NCI-H2227 (cell line): ENCODE measurements around the gene MYBPHL.

Source experiments
- DNase-seq: peaks from one replicate; lab custom pipeline; 2025; ENCODE audit not compliant: unreplicated experiment; lab: John Stamatoyannopoulos, UW

Gene MYBPHL, protein sequence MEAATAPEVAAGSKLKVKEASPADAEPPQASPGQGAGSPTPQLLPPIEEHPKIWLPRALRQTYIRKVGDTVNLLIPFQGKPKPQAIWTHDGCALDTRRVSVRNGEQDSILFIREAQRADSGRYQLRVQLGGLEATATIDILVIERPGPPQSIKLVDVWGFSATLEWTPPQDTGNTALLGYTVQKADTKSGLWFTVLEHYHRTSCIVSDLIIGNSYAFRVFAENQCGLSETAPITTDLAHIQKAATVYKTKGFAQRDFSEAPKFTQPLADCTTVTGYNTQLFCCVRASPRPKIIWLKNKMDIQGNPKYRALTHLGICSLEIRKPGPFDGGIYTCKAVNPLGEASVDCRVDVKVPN

GRCh38 chr1:109306832-109307273 is at the start of gene MYBPHL:
Gene MYBPHL, minus strand, starts transcription at chr1:109307011. Its CDS starts 20 bp downstream, at chr1:109306991.
- DNase-seq = peak; percentile 66

GRCh38 chr1:109356505-109356904 is 49.7 kb upstream of the MYBPHL start:
- DNase-seq = no peak

GRCh38 chr1:109354929-109355328 is 48.1 kb upstream of the MYBPHL start:
- DNase-seq = no peak

- DNase-seq = no peak
These were observed 44.6 kb upstream of the MYBPHL start for GRCh38 chr1:109351457-109351856.

DNA sequence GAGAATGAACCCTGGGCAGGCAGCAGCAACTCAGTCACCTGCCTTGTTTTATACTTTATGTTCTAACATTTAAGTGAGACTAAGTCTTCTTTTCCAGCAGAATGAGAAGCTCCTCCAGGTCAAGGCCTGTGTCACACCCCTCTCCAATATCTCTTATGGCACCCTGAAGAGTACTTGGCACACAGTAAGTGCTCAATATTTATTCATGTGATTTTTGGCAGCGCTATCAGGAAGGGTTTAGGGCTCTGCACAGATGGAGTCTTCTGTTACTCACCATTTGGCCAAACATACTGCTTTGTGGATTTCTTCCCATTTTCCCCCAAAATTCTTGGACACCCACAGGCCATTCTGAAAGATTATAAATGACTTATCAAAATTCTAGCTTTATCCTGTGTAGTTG is 43.8 kb upstream of the MYBPHL start:
- DNase-seq = no peak

GRCh38 chr1:109350182-109350581 is 43.4 kb upstream of the MYBPHL start:
- no peak for DNase-seq

GRCh38 chr1:109347511-109347910 is 40.7 kb upstream of the MYBPHL start:
- no peak for DNase-seq

GRCh38 chr1:109341944-109342930 is 35.4 kb upstream of the MYBPHL start:
- DNase-seq = no peak

DNA sequence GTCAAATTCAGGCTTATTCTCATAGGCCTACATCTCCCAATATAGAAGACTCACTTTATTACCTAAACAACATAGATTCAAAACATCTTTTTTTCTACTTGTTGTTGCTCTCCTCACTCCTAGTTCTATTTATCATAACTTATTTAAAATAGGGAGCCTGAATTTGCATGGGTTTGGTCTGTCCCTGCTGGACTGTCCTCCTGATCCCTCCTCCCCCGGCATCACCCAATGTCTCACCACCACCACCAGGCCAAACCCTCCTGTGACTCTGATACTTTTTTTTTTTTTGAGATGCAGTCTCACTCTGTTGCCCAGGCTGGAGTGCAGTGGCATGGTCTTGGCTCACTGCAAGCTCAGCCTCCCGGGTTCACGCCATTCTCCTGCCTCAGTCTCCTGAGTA is 31.8 kb upstream of the MYBPHL start:
- no peak for DNase-seq

- no peak for DNase-seq
These were observed 31.3 kb upstream of the MYBPHL start for GRCh38 chr1:109338091-109338490.

DNA sequence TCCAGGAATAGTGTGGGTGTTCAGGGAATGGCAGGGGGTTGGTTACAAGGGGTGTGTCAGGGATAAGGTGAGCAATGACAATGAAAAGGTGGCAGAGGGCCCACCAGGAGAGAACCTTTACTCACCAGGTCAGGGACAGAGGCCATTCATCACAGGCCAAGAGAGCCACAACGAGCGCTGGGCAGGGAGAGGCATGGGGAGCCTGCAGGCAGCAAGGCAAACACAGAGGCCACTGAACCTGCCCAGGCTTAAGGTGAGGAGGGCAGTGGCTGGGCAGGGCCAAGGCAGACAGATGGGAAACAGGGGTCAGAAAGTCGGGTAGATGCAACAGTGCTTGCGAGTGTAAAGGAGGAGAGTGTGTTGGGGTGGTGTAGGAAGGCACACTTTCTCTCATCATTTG is 28.3 kb upstream of the MYBPHL start:
- DNase-seq = no peak

- peak; percentile 5 for DNase-seq
These were observed 24.3 kb upstream of the MYBPHL start for GRCh38 chr1:109331113-109331512.

DNA sequence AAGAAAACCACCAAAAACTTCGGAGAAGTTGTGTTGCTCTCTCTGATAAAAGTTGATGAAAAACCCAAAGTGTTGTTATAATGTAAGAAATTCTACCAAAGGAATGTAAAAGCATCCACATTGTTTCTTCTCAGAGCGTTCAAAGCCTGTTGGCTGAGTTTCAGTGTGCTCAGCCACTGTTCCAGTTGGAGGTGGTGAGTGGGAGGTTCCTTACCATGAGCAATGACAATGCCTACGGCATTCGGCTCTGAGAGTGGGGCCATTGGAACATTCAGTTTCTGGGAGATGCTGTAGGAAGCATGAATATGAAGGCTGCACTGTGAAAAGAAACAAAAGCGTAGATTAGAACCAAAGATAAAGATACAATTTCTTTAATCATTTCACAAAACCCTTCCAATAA is 20.5 kb upstream of the MYBPHL start:
- DNase-seq = no peak

DNA sequence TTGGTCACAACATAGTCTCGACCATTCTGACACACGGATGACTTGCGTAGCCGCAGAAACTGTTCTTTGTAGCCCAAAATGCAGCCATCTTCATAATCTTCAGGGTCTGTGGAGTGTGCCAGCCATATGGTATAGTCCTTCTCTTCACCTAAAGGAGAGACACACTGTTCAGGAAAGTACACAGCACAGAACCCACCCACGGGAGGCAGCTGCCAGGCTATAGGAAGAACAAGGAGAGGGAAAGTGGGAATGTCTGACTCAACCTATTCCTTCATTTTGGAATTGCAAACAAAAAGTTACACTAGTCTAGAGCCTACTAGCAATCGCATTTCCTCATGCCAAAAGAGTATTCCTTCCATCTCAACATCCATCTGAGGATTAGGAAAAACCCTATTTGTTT is 16.2 kb upstream of the MYBPHL start:
- DNase-seq = no peak

- DNase-seq = no peak
These were observed 12.3 kb upstream of the MYBPHL start for GRCh38 chr1:109319114-109319513.

- DNase-seq = no peak
These were observed 9.7 kb upstream of the MYBPHL start for GRCh38 chr1:109316506-109316905.

GRCh38 chr1:109315288-109315687 is 8.5 kb upstream of the MYBPHL start:
- DNase-seq = no peak

DNA sequence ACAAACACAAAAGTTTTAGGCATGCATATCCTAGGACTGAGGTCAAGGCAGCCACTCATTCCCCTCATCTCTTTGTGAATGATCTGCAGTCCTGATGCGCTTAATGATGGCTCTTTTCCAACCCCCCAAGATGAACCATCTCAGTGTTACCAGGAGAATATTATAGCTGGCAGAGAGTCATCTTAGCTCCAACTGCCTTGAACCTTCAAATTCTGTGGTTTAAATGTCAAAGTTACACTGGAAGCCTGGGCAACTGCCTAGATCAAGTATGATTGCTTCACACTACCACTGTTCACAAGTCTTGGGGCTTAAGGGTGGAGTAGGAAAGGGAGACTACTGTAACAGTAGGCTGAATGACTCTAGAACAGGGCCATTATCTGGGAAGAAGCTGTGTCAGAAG is 8.0 kb upstream of the MYBPHL start:
- no peak for DNase-seq

GRCh38 chr1:109312978-109313775 is 6.4 kb upstream of the MYBPHL start:
- DNase-seq = no peak

DNA sequence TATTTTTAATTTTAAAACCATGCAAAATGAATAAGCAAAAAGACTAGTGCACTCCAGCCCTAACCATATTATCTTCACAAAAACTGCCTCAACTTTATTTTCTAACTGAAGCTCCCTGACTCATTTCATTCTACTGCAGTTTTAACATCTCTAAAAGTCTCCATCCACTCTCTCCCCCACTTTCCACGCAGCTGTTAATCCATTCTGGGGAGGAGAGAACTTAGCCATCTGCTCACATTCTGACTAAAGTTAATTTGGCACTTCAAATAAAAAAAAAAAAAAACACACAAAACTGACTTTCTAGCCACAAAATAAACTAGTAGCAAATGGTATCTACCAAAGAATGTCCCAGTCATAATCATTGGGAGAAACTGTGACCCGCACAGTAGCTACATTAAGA is 5.4 kb upstream of the MYBPHL start:
- DNase-seq = no peak

- DNase-seq = no peak
These were observed 2.5 kb upstream of the MYBPHL start for GRCh38 chr1:109309347-109309746.
